ENCODE measurements around the gene KCTD3.

DNA sequence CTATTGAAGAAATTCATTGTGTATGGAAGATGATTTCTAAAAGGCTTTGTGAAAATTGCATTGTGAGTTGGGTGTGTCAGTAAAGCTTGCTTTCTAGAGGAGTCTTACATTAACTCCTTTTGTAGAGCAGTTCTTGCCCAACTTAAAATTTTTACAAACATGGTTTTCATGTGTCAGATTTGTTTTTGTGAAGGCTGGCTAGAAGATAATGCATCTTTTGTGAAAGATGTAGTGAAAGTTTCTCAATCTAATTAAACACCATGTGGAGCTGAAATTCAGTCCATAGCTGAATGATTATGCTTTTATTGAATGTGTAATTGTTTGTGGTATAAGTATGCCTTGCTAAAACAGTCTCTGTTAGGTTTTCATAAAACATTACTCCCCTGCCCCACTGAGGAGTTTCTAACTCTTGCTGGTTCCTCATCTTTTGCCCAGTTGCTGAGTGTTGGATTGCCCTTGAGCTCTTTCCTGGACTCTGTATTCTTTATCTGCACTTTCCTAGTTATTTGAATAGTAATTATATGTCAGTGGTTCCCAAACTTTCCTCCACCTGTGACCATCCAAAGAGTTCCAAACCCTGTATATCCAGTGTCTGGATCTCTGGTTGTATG lies 38.0 kb downstream of the KCTD3 start:
- no peak for TF ChIP-seq ZSCAN16 (tag by site-specific recombination; IDR thresholded peaks at IDR 0.05)
- TF ChIP-seq ZNF223 (tag by site-specific recombination; IDR thresholded peaks at IDR 0.05), result no peak
- TF ChIP-seq, protein P1, sequence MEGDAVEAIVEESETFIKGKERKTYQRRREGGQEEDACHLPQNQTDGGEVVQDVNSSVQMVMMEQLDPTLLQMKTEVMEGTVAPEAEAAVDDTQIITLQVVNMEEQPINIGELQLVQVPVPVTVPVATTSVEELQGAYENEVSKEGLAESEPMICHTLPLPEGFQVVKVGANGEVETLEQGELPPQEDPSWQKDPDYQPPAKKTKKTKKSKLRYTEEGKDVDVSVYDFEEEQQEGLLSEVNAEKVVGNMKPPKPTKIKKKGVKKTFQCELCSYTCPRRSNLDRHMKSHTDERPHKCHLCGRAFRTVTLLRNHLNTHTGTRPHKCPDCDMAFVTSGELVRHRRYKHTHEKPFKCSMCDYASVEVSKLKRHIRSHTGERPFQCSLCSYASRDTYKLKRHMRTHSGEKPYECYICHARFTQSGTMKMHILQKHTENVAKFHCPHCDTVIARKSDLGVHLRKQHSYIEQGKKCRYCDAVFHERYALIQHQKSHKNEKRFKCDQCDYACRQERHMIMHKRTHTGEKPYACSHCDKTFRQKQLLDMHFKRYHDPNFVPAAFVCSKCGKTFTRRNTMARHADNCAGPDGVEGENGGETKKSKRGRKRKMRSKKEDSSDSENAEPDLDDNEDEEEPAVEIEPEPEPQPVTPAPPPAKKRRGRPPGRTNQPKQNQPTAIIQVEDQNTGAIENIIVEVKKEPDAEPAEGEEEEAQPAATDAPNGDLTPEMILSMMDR (tag by site-specific recombination; IDR thresholded peaks at IDR 0.05), result no peak
- no peak for TF ChIP-seq ZBTB7A (tag by site-specific recombination; IDR thresholded peaks at IDR 0.05; ENCODE audit: low read depth)
- TF ChIP-seq, protein P2, sequence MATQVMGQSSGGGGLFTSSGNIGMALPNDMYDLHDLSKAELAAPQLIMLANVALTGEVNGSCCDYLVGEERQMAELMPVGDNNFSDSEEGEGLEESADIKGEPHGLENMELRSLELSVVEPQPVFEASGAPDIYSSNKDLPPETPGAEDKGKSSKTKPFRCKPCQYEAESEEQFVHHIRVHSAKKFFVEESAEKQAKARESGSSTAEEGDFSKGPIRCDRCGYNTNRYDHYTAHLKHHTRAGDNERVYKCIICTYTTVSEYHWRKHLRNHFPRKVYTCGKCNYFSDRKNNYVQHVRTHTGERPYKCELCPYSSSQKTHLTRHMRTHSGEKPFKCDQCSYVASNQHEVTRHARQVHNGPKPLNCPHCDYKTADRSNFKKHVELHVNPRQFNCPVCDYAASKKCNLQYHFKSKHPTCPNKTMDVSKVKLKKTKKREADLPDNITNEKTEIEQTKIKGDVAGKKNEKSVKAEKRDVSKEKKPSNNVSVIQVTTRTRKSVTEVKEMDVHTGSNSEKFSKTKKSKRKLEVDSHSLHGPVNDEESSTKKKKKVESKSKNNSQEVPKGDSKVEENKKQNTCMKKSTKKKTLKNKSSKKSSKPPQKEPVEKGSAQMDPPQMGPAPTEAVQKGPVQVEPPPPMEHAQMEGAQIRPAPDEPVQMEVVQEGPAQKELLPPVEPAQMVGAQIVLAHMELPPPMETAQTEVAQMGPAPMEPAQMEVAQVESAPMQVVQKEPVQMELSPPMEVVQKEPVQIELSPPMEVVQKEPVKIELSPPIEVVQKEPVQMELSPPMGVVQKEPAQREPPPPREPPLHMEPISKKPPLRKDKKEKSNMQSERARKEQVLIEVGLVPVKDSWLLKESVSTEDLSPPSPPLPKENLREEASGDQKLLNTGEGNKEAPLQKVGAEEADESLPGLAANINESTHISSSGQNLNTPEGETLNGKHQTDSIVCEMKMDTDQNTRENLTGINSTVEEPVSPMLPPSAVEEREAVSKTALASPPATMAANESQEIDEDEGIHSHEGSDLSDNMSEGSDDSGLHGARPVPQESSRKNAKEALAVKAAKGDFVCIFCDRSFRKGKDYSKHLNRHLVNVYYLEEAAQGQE (tag by site-specific recombination; IDR thresholded peaks at IDR 0.05), result no peak
- no peak for TF ChIP-seq ZNF121 (tag by site-specific recombination; IDR thresholded peaks at IDR 0.05)
- TF ChIP-seq, protein P3, sequence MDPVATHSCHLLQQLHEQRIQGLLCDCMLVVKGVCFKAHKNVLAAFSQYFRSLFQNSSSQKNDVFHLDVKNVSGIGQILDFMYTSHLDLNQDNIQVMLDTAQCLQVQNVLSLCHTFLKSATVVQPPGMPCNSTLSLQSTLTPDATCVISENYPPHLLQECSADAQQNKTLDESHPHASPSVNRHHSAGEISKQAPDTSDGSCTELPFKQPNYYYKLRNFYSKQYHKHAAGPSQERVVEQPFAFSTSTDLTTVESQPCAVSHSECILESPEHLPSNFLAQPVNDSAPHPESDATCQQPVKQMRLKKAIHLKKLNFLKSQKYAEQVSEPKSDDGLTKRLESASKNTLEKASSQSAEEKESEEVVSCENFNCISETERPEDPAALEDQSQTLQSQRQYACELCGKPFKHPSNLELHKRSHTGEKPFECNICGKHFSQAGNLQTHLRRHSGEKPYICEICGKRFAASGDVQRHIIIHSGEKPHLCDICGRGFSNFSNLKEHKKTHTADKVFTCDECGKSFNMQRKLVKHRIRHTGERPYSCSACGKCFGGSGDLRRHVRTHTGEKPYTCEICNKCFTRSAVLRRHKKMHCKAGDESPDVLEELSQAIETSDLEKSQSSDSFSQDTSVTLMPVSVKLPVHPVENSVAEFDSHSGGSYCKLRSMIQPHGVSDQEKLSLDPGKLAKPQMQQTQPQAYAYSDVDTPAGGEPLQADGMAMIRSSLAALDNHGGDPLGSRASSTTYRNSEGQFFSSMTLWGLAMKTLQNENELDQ (tag by site-specific recombination; IDR thresholded peaks at IDR 0.05; ENCODE audit: low read depth), result no peak
- TF ChIP-seq ZNF792 (tag by site-specific recombination; IDR thresholded peaks at IDR 0.05), result no peak
- TF ChIP-seq ZNF274 (IDR thresholded peaks at IDR 0.05; ENCODE audit: low read length), result no peak
- TF ChIP-seq ZNF274 (tag by site-specific recombination; IDR thresholded peaks at IDR 0.05; ENCODE audit: borderline replicate concordance), result no peak
- no peak for TF ChIP-seq ZNF704 (tag by site-specific recombination; IDR thresholded peaks at IDR 0.05)
- TF ChIP-seq ZIC2 (tag by site-specific recombination; IDR thresholded peaks at IDR 0.05), result no peak
- TF ChIP-seq ZNF350 (tag by site-specific recombination; IDR thresholded peaks at IDR 0.05), result no peak
